H1 (cell line): ENCODE results near the gene CEACAM1. TPM values are rescaled to one million over a fixed set of nuclear protein-coding genes. Genes with fewer than 3 reads are reported as not detected.

Source experiments
- CTCF ChIA-PET: fragments of 300-600 bp; sonication (Branson Sonifier 250); formaldehyde crosslinking; loops from one replicate; lab custom pipeline; 2021; ENCODE audit not compliant: partially characterized antibody; lab: Charles Lee
- POLR2A ChIA-PET: fragments of 300-600 bp; sonication (Branson Sonifier 250); formaldehyde crosslinking; loops from one replicate; lab custom pipeline; 2021; ENCODE audit warnings: inconsistent platforms; ENCODE audit not compliant: partially characterized antibody; lab: Charles Lee
- DNase-seq, 2 experiments: peaks; one replicate each; pipeline versions ENCODE4 v3.0.0 to v3.0.0-alpha.2; 2010 to 2022; ENCODE audit warnings: low spot score in 2 of 2, low read depth in 1 of 2, mixed read lengths in 1 of 2
- FAIRE-seq: peaks from 2 replicates; lab custom pipeline; 2011; peaks lifted over from hg19 to GRCh38; lab: Jason Lieb, UNC
- H2AFZ ChIP-seq: 2 replicates; pipeline ENCODE4 v1.8.1; 2012; ENCODE audit warnings: low read length, inconsistent platforms
- H2AK5ac ChIP-seq: 2 replicates; pipeline ENCODE4 v1.6.1; 2013; ENCODE audit warnings: low read depth, low read length
- H2BK120ac ChIP-seq: replicated peaks from 2 replicates; pipeline ENCODE3; 2013; ENCODE audit warnings: low read depth, low read length, inconsistent platforms
- H2BK12ac ChIP-seq: 2 replicates; pipeline ENCODE4 v1.6.1; 2013; ENCODE audit warnings: low read depth, low read length
- H2BK15ac ChIP-seq: 2 replicates; pipeline ENCODE4 v1.6.1; 2013; ENCODE audit warnings: low read length
- H2BK20ac ChIP-seq: 2 replicates; pipeline ENCODE4 v1.6.1; 2013; ENCODE audit warnings: low read length
- H2BK5ac ChIP-seq: 2 replicates; pipeline ENCODE4 v1.6.1; 2013; ENCODE audit warnings: low read depth, low read length
- H3K14ac ChIP-seq: 2 replicates; pipeline ENCODE4 v1.6.1; 2013; ENCODE audit warnings: inconsistent platforms; ENCODE audit not compliant: insufficient read length
- H3K18ac ChIP-seq: 2 replicates; pipeline ENCODE4 v1.6.1; 2013; ENCODE audit warnings: low read length; ENCODE audit errors: extremely low read depth
- H3K23ac ChIP-seq: 2 replicates; pipeline ENCODE4 v1.6.1; 2013; ENCODE audit warnings: inconsistent platforms; ENCODE audit not compliant: insufficient read length
- H3K23me2 ChIP-seq: 2 replicates; pipeline ENCODE4 v1.6.1; 2013; ENCODE audit warnings: low read depth, low read length
- H3K27ac ChIP-seq: 2 replicates; pipeline ENCODE4 v1.6.1; 2011; ENCODE audit warnings: low read depth, low read length, inconsistent platforms
- H3K27me3 ChIP-seq, 4 experiments: replicated peaks in 1 of 4; 1 replicate in 1 of 4; 2 replicates in 3 of 4; pipeline versions ENCODE4 v1.6.1 to v1.8.1; 2011 to 2013; ENCODE audit warnings: low read length in 3 of 4, mild to moderate bottlenecking in 3 of 4, inconsistent platforms in 2 of 4, mixed read lengths in 2 of 4, moderate library complexity in 1 of 4; ENCODE audit not compliant: control insufficient read depth in 3 of 4, insufficient read depth in 3 of 4; ENCODE audit errors: extremely low read depth in 1 of 4
- H3K36me3 ChIP-seq, 4 experiments: 2 replicates each; pipeline versions ENCODE4 v1.6.1 to v1.8.1; 2011 to 2013; ENCODE audit warnings: mild to moderate bottlenecking in 4 of 4, low read length in 3 of 4, moderate library complexity in 2 of 4, control low read depth in 1 of 4, inconsistent platforms in 1 of 4; ENCODE audit not compliant: insufficient read depth in 4 of 4, control insufficient read depth in 2 of 4
- H3K4ac ChIP-seq: replicated peaks from 2 replicates; pipeline ENCODE3; 2013; ENCODE audit warnings: low read length, low read depth, mixed read lengths, inconsistent platforms; ENCODE audit not compliant: insufficient read length
- H3K4me1 ChIP-seq, 4 experiments: replicated peaks in 1 of 4; 1 replicate in 1 of 4; 2 replicates in 3 of 4; pipeline versions ENCODE4 v1.6.1 to v1.8.1; 2011 to 2013; ENCODE audit warnings: low read length in 3 of 4, inconsistent platforms in 2 of 4, mixed read lengths in 1 of 4; ENCODE audit not compliant: insufficient read depth in 4 of 4, control insufficient read depth in 3 of 4
- H3K4me2 ChIP-seq, 2 experiments: 2 replicates each; pipeline versions ENCODE4 v1.6.1 to v1.8.1; 2011 to 2013; ENCODE audit warnings: low read depth in 2 of 2, low read length in 2 of 2, control low read depth in 1 of 2, inconsistent platforms in 1 of 2, mild to moderate bottlenecking in 1 of 2; ENCODE audit not compliant: insufficient read depth in 1 of 2
- H3K4me3 ChIP-seq, 4 experiments: fragments of 200-600, 300-600 bp in 1 of 4; sonication (generic), shearing (Covaris generic), sonication (Bioruptor Twin) in 1 of 4; 2 replicates each; pipeline versions ENCODE4 v1.5.1 to v1.8.1; 2011 to 2016; ENCODE audit warnings: low read length in 4 of 4, low read depth in 3 of 4, control low read depth in 2 of 4, inconsistent platforms in 2 of 4, mild to moderate bottlenecking in 2 of 4, mixed read lengths in 1 of 4, moderate library complexity in 1 of 4; ENCODE audit not compliant: insufficient read depth in 2 of 4; ENCODE audit errors: extremely low read depth in 1 of 4
- H3K56ac ChIP-seq: replicated peaks from 2 replicates; pipeline ENCODE3; 2013; ENCODE audit warnings: low read depth, mild to moderate bottlenecking, mixed read lengths, low read length, inconsistent platforms; ENCODE audit not compliant: insufficient read length
- H3K79me1 ChIP-seq: 2 replicates; pipeline ENCODE4 v1.6.1; 2013; ENCODE audit warnings: low read depth, low read length, control low read depth
- H3K79me2 ChIP-seq, 2 experiments: 2 replicates each; pipeline versions ENCODE4 v1.6.1 to v1.8.1; 2012 to 2013; ENCODE audit warnings: low read length in 2 of 2, mild to moderate bottlenecking in 2 of 2, inconsistent platforms in 1 of 2; ENCODE audit not compliant: insufficient read depth in 2 of 2, control insufficient read depth in 1 of 2
- H3K9ac ChIP-seq, 4 experiments: replicated peaks in 1 of 4; 1 replicate in 1 of 4; 2 replicates in 3 of 4; pipeline versions ENCODE4 v1.6.1 to v1.8.1; 2011 to 2013; ENCODE audit warnings: low read depth in 3 of 4, low read length in 3 of 4, control low read depth in 2 of 4, mild to moderate bottlenecking in 2 of 4, moderate library complexity in 2 of 4, inconsistent platforms in 1 of 4; ENCODE audit errors: extremely low read depth in 1 of 4
- H3K9me3 ChIP-seq, 2 experiments: 2 replicates each; pipeline versions ENCODE4 v1.6.1 to v1.8.1; 2012 to 2013; ENCODE audit warnings: mild to moderate bottlenecking in 2 of 2, moderate library complexity in 2 of 2, control low read depth in 1 of 2, inconsistent platforms in 1 of 2, low read depth in 1 of 2, low read length in 1 of 2, mixed read lengths in 1 of 2; ENCODE audit not compliant: insufficient read depth in 2 of 2
- H4K20me1 ChIP-seq, 2 experiments: replicated peaks in 1 of 2; 2 replicates each; pipeline versions ENCODE3 to v1.8.1; 2011 to 2013; ENCODE audit warnings: inconsistent platforms in 2 of 2, low read length in 2 of 2, mild to moderate bottlenecking in 1 of 2; ENCODE audit not compliant: insufficient read depth in 2 of 2, control insufficient read depth in 1 of 2
- H4K5ac ChIP-seq: 2 replicates; pipeline ENCODE4 v1.6.1; 2013; ENCODE audit warnings: low read length, low read depth, mixed read lengths, inconsistent platforms; ENCODE audit not compliant: insufficient read length
- H4K8ac ChIP-seq: 2 replicates; pipeline ENCODE4 v1.8.0; 2013; ENCODE audit warnings: mild to moderate bottlenecking, moderate library complexity, low read length, inconsistent platforms; ENCODE audit not compliant: insufficient read depth; ENCODE audit errors: extremely low read depth
- H4K91ac ChIP-seq: replicated peaks from 2 replicates; pipeline ENCODE3; 2013; ENCODE audit warnings: low read length, mixed read lengths, inconsistent platforms; ENCODE audit not compliant: insufficient read length
- ASH2L ChIP-seq: fragments of 200-600, 300-600 bp; sonication (generic); IDR thresholded peaks from one replicate; pipeline ENCODE4 v1.7.1; 2017; ENCODE audit warnings: low read length
- BRCA1 ChIP-seq: IDR thresholded peaks from 2 replicates; pipeline ENCODE4 v1.6.1; 2012; ENCODE audit warnings: low read depth, low read length, improper control_type of control experiment
- EP300 ChIP-seq, 2 experiments: IDR thresholded peaks; 1 replicate in 1 of 2; 2 replicates in 1 of 2; pipeline ENCODE4 v1.6.1; 2011 to 2012; ENCODE audit warnings: low read depth in 2 of 2, low read length in 2 of 2, mild to moderate bottlenecking in 2 of 2, borderline replicate concordance in 1 of 2, inconsistent platforms in 1 of 2, moderate library complexity in 1 of 2
- GABPA ChIP-seq: IDR thresholded peaks from 2 replicates; pipeline ENCODE4 v1.6.1; 2011; ENCODE audit warnings: mild to moderate bottlenecking, low read length, moderate library complexity, borderline replicate concordance; ENCODE audit not compliant: insufficient read depth
- HDAC6 ChIP-seq: IDR thresholded peaks from one replicate; pipeline ENCODE4 v1.7.1; 2012; ENCODE audit warnings: low read depth, mild to moderate bottlenecking, inconsistent platforms, low read length, moderate library complexity
- JUN ChIP-seq: IDR thresholded peaks from 2 replicates; pipeline ENCODE4 v1.6.1; 2011; ENCODE audit warnings: low read depth, mild to moderate bottlenecking, improper control_type of control experiment, low read length
- NRF1 ChIP-seq: IDR thresholded peaks from 2 replicates; pipeline ENCODE4 v1.6.1; 2011; ENCODE audit warnings: mild to moderate bottlenecking, low read depth, low read length, improper control_type of control experiment
- RNF2 ChIP-seq: fragments of 200-900, 300-1000 bp; sonication (generic); IDR thresholded peaks from 2 replicates; pipeline ENCODE4 v1.7.1; 2016; ENCODE audit warnings: borderline replicate concordance, low read depth, mild to moderate bottlenecking, antibody characterized with exemption, low read length; ENCODE audit not compliant: poor library complexity, severe bottlenecking; ENCODE audit errors: missing control alignments
- YY1 ChIP-seq: IDR thresholded peaks from 2 replicates; pipeline ENCODE4 v1.6.1; 2011; ENCODE audit warnings: low read depth, mild to moderate bottlenecking, low read length
- WGBS, 2 experiments: shearing (Covaris generic) in 1 of 2; methylation state at CpG; one replicate each; pipeline versions ENCODE4 v1.1.6 to v1.1.7; 2013 to 2015; ENCODE audit warnings: low lambda C conversion rate in 2 of 2, mixed read lengths in 2 of 2, inconsistent platforms in 1 of 2, low coverage in 1 of 2, missing lambda C conversion rate in 1 of 2; ENCODE audit not compliant: insufficient replicate concordance in 2 of 2, insufficient coverage in 1 of 2, insufficient read length in 1 of 2; ENCODE audit errors: extremely low coverage in 1 of 2, missing lambda C conversion rate in 1 of 2; 5-methylcytosine and 5-hydroxymethylcytosine counted together
- polyA plus RNA-seq, 7 experiments: library from polyadenylated mRNA; depleted of rRNA in 3 of 7; stranded (reverse) in 5 of 7; unstranded in 2 of 7; fragments of >200 nt in 5 of 7; fragments of 200-250 nt in 2 of 7; gene quantifications; 1 replicate in 5 of 7; 2 replicates in 1 of 7; 4 replicates in 1 of 7; pipeline versions ENCODE4 v1.2.1 to v1.2.3, GENCODE V29; 2011 to 2013; ENCODE audit warnings: missing spikeins in 2 of 7, mixed read lengths in 2 of 7
- total RNA-seq: library from RNA; stranded (reverse); fragmentation: NEBNext Ultra II Directional; extraction: Animal tissue kit (Norgen Biotek cat#: 25700); gene quantifications from 2 replicates; pipeline ENCODE4 v1.2.1, GENCODE V29; 2021
- TF ChIP-seq, protein P1 (sequence below): IDR thresholded peaks from 2 replicates; pipeline ENCODE4 v1.6.1; 2012; ENCODE audit warnings: inconsistent platforms
- TF ChIP-seq, protein P2 (sequence below): IDR thresholded peaks from 2 replicates; pipeline ENCODE4 v1.6.1; 2012; ENCODE audit warnings: low read length, inconsistent platforms

CEACAM1 gene
- total and polyA plus RNA-seq, 2 of the 8 experiments (the other 6 are each of a cell fraction or from before 2014, with no cell fraction given): 1.8 to 3.6 TPM

DNA sequence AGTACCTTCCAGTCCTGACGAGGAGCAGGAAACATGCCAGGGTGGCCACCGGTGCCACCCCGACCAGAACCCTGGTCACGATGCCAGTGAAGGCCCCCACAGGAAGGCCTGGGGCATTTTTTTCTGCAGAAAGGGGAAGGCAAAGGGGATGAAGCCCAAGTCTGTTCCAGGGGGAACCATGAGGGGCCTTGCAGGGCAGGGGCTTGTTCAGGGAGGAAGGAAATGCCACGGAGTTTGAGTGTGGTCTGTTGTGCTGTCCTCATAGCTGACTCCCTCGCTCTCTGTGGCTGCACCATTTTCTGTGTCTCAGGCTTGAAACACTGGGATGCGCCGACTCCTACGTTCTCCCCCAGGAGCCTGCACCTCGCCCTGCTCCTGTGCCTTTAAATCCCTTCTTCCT is 27.5 kb upstream of the CEACAM1 start:
- DNase-seq (no peak), FAIRE-seq (no peak)
- H2BK15ac ChIP-seq: no peak overlapping the region
- POLR2A ChIA-PET: no interaction called here
- no peak overlapping the region for H2AFZ ChIP-seq
- H3K4ac ChIP-seq: no peak overlapping the region
- no peak overlapping the region for H3K4me3 ChIP-seq
- H2BK12ac ChIP-seq: peak overlapping the region; percentile 90; the same call in 1 of the 2 replicates
- 0 out of 4 replicates have a peak, but pooled peaks cover 0 to under 1% of the 10 kb centered on the region in 2 experiments for H3K9me3 ChIP-seq
- H3K27ac ChIP-seq: no peak overlapping the region
- H3K9ac ChIP-seq: no peak overlapping the region
- H3K79me2 ChIP-seq: no peaks in the 10 kb centered on the region
- H4K91ac ChIP-seq: no peak overlapping the region
- H2BK120ac ChIP-seq: no peak overlapping the region
- no peaks in the 10 kb centered on the region for H3K36me3 ChIP-seq
- H3K4me2 ChIP-seq: no peak overlapping the region
- H3K18ac ChIP-seq: no peak overlapping the region
- H3K56ac ChIP-seq: no peak overlapping the region
- no peak overlapping the region for H3K23ac ChIP-seq
- H4K20me1 ChIP-seq: no peaks in the 10 kb centered on the region
- H3K4me1 ChIP-seq: peaks cover 5 to 19% (median 12%) of the 10 kb centered on the region in 4 experiments
- TF ChIP-seq YY1 (no peak), RNF2 (no peak), HDAC6 (no peak), NRF1 (no peak), ASH2L (no peak), EP300 (IDR thresholded peaks at IDR 0.05; ENCODE audit: borderline replicate concordance in 1 of 2, low read depth in 2 of 2, low read length in 2 of 2) (no peak), GABPA (no peak), BRCA1 (no peak), JUN (no peak)
- TF ChIP-seq, protein P1, sequence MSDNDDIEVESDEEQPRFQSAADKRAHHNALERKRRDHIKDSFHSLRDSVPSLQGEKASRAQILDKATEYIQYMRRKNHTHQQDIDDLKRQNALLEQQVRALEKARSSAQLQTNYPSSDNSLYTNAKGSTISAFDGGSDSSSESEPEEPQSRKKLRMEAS: no peak
- TF ChIP-seq, protein P2, sequence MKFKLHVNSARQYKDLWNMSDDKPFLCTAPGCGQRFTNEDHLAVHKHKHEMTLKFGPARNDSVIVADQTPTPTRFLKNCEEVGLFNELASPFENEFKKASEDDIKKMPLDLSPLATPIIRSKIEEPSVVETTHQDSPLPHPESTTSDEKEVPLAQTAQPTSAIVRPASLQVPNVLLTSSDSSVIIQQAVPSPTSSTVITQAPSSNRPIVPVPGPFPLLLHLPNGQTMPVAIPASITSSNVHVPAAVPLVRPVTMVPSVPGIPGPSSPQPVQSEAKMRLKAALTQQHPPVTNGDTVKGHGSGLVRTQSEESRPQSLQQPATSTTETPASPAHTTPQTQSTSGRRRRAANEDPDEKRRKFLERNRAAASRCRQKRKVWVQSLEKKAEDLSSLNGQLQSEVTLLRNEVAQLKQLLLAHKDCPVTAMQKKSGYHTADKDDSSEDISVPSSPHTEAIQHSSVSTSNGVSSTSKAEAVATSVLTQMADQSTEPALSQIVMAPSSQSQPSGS: no peak
- H2BK5ac ChIP-seq: no peak overlapping the region
- CTCF ChIA-PET: interaction anchor here (0.5 to 2.9 kb wide), 9 partner anchors 10 to 447 kb away, joined by 3 to 16 read pairs (median 7); no protein-coding TSS in a partner anchor
- no peak overlapping the region for H3K14ac ChIP-seq
- peak overlapping the region; percentile 61; the same call in 1 of the 2 replicates for H2BK20ac ChIP-seq
- H4K5ac ChIP-seq: no peak overlapping the region
- H2AK5ac ChIP-seq: no peak overlapping the region
- no peaks in the 10 kb centered on the region for H3K79me1 ChIP-seq
- no peaks in the 10 kb centered on the region; a peak in 2 of 7 replicates for H3K27me3 ChIP-seq
- H4K8ac ChIP-seq: no peak overlapping the region
- H3K23me2 ChIP-seq: no peaks in the 10 kb centered on the region
- 79% methylated on average over 6 of the region's 10 CpGs; no CpG with 5 or more reads in 1 of the 2 experiments for WGBS, 2 experiments
